GM18907 (cell line): ENCODE measurements around the gene MACROD1.
"Not testable (repeated sequence)": the region's sequence is repeated elsewhere in the genome, so short reads cannot be mapped to it uniquely, and the experiment has no call there.

Experiments used
- ATAC-seq: cut with Tn5 transposase; IDR thresholded peaks from one replicate; pipeline ENCODE4 v1.9.1; 2021; ENCODE audit warnings: mild to moderate bottlenecking, moderate library complexity; ENCODE audit not compliant: unreplicated experiment

The MACROD1 gene

DNA sequence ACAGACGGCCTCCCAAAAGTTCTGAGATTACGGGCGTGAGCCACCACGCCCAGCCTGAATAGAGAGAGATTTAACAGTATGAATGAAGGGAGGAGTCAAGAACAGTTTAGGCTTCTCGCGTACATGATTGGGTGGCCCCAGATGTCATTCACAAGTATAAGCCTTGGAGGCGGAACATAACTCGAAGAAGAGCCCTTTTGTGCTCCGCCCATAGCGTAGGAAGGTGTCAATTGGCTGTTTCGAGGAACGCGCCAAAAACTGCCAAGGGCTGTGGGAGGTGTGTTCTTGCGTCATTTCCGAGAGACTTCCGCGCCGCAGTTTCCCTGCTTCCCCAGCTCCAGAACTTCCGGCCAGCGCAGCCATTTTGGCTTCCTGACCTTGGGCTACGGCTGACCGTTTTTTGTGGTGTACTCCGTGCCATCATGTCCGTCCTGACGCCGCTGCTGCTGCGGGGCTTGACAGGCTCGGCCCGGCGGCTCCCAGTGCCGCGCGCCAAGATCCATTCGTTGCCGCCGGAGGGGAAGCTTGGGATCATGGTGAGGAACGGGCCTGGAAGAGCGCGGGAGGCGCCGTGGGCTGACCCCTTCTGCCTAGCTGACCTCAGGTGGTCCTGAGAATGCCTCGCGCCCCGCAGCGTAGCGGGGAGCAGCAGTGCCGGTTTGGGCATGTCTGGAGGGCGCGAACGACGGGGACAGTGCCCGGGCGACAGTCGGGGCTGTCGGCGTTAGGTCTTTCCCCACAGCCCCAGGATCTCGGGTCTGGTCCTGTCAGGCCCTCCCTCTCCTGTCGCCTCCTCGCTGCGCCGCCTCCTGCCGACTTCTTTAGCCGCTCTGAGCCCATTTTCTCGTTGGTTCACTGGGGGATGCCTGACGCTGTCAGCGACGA, 191.4 kb downstream of the MACROD1 start, which contains the start of gene COX8A:
COX8A (plus strand) TSS at position 362 of the 885 bp plus-strand sequence; CDS start at position 423, 61 bp downstream.
- peak; percentile 96 for ATAC-seq

GRCh38 chr11:63973912-63974258, 192.0 kb downstream of the MACROD1 start:
- not testable (repeated sequence) for ATAC-seq

- no peak for ATAC-seq
These were observed 195.0 kb downstream of the MACROD1 start for GRCh38 chr11:63970902-63971301.

DNA sequence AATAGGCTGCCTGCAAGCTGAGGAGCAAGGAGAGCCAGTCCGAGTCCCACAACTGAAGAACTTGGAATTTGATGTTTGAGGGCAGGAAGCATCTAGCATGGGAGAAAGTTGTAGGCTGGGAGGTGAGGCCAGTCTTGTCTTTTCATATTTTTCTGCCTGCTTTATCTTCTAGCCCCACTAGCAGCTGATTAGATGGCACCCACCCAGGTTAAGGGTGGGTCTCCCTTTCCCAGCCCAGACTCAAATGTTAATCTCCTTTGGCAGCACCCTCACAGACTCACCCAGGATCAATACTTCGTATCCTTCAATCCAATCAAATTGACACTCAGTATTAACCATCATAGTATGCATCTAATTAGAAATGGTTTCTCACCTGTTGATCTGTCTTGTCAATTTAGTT, 196.5 kb downstream of the MACROD1 start:
- no peak for ATAC-seq

- no peak for ATAC-seq
These were observed 199.5 kb downstream of the MACROD1 start for GRCh38 chr11:63966444-63966843.

DNA sequence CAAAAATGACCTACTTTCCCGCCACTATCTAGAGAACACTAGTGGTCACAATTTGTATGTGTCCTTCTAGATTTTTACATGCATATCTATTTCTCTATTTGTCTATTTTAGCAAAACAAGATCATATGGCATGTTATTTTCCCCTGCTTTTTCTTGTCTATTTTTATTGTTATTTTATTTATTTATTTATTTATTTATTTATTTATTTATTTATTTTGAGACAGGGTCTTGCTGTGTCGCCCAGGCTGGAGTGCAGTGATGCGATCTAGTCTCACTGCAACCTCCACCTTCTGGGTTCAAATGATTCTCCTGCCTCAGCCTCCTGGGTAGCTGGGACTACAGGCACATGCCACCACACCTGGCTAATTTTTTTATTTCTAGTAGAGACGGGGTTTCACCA, 202.0 kb downstream of the MACROD1 start:
- not testable (repeated sequence) for ATAC-seq

DNA sequence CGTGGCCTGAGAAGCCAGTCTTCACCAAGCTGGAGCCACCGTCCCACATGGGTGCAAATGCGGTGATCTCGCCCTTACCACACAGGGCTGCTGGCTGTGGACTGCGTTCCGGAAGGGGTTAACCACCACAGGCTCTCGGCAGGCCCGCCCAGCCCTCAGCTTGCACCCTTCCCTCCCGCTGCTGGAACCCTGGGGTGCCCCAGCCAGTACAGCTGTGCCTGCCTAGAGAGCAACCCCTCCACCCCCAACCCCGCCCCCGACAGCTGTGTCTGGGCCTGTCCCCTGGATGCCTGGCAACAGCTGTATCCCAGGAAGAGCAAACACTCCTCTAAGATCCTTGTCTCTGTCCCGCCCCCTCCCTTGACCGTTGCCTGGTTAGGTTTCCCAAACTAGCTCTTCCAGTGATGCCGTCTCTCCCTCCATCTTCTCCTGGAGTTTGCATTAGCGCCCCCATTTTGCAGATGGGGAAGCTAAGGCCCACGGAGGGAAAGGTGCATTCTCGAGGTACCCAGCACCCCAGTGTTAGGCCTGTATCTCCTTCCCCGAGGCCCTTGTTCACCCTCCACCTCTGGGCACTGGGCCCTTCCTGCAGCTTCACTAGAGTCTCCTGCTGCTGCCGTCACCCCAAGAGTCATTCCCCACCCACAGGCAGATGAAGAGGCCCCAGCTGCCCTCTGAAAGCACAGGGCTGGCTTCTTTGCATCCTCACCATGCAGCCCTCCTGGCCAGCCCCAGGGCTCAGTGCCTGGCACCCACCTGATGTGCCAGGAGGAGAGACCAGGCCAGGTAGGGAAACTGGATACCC, 204.1 kb downstream of the MACROD1 start:
- no peak for ATAC-seq

DNA sequence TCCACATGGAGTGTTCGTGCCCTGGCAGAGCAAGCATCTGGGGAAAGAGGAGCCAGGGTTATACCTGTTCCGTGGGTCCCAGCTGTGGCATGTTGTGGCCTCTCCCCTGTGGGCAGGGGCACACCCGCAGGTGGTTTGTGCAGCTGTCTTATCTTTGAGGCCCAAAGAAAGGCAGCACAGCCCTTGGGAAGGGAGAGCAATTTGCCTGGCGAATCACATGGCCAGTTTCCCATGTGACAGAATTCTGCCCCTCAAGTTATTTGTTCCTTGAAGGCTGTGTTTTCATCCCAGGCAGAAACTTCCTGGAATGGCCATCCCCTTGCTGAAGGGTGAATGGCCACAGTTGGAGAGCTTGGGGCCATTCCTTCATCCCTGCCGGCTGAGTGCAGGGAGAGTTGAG, 207.9 kb downstream of the MACROD1 start:
- no peak for ATAC-seq

DNA sequence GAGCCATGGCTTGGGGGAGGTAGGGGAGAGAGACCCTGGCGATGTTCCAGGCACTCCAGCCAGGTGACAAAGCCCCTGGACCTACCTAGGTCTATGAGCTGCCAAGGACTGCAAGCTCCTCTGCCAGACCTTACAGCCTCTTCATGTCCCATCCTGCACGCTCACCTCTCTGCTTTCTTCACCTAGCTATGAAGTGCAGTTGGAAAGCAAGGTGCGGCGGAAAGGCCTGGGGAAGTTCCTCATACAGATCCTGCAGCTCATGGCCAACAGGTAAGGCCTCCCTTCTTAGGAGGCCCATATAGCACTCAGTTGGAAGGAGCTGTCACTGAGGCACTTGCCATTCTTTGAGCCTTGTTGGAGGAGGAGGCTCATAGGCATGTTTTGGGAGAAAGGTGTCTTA, 213.3 kb downstream of the MACROD1 start:
- no peak for ATAC-seq

GRCh38 chr11:63951779-63952536, 214.0 kb downstream of the MACROD1 start:
- no peak for ATAC-seq
